ENCODE data around the gene FHIT. TPM values are rescaled to one million over a fixed set of nuclear protein-coding genes. Genes with fewer than 3 reads are reported as not detected.

Gene FHIT
- total RNA-seq, 4 donors from 2014 or later, result 4.4 to 10.6 (median 8.4) TPM

- TF ChIP-seq CTCF (IDR thresholded peaks at IDR 0.05; ENCODE audit: low read depth), result no peak
These were observed 119.2 kb downstream of the FHIT start for GRCh38 chr3:61132062-61132461.

GRCh38 chr3:61118830-61119229 is 132.4 kb downstream of the FHIT start:
- TF ChIP-seq CTCF (IDR thresholded peaks at IDR 0.05; ENCODE audit: low read depth), result no peak

- TF ChIP-seq CTCF (IDR thresholded peaks at IDR 0.05; ENCODE audit: low read depth), result no peak
These were observed 134.0 kb downstream of the FHIT start for GRCh38 chr3:61117045-61117898.

- TF ChIP-seq CTCF (IDR thresholded peaks at IDR 0.05; ENCODE audit: low read depth), result no peak
These were observed 136.8 kb downstream of the FHIT start for GRCh38 chr3:61114316-61114953.

- TF ChIP-seq CTCF (IDR thresholded peaks at IDR 0.05; ENCODE audit: low read depth), result no peak
These were observed 139.4 kb downstream of the FHIT start for GRCh38 chr3:61111825-61112224.

- no peak for TF ChIP-seq CTCF (IDR thresholded peaks at IDR 0.05; ENCODE audit: low read depth)
These were observed 140.7 kb downstream of the FHIT start for GRCh38 chr3:61110576-61110975.

- TF ChIP-seq CTCF (IDR thresholded peaks at IDR 0.05; ENCODE audit: low read depth), result no peak
These were observed 142.8 kb downstream of the FHIT start for GRCh38 chr3:61108247-61109019.

All from subcutaneous adipose tissue (tissue), 4 donors.